ENCODE results near the gene PSMC3.

DNA sequence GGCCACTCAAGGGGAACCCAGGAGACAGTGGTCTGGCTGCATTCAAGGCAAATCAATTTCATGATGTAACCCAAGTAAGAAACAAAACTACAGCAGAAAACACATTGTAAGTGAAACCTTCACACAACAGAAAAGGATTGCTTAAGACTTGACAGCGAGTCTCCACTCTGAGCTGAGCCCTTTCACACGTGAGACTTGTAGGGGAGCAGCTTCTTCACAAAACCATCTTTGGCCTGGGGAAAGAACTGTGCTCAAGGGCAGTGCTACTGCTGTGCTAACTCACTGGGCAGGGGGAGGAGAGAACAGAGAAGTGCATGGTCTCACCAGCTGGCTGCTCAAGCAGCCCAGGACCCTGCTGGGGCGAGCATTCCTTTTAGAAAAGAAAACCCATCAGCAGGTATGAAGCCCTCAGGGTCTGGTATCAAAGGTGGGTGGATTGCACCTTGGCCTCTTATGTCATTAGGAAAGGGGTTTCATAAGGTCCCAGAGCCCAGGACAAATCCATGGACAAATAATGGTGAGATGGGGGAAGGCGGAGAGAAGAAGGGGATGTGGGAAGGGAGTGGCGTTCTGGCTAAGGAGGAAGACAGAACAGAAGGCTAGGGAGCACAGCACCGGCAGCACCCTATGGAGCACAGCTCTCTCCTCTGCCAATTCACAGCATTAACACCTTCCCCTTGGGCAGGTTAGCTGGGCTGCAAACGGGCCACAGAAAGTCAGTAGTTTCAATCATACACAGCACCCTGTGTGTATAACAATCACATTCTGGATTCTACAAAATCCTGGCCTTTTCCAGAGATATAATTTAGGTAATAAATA is 43.3 kb upstream of the PSMC3 start:
- TF ChIP-seq, protein P1, sequence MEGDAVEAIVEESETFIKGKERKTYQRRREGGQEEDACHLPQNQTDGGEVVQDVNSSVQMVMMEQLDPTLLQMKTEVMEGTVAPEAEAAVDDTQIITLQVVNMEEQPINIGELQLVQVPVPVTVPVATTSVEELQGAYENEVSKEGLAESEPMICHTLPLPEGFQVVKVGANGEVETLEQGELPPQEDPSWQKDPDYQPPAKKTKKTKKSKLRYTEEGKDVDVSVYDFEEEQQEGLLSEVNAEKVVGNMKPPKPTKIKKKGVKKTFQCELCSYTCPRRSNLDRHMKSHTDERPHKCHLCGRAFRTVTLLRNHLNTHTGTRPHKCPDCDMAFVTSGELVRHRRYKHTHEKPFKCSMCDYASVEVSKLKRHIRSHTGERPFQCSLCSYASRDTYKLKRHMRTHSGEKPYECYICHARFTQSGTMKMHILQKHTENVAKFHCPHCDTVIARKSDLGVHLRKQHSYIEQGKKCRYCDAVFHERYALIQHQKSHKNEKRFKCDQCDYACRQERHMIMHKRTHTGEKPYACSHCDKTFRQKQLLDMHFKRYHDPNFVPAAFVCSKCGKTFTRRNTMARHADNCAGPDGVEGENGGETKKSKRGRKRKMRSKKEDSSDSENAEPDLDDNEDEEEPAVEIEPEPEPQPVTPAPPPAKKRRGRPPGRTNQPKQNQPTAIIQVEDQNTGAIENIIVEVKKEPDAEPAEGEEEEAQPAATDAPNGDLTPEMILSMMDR (IDR thresholded peaks at IDR 0.05): no peak
- no peak for TF ChIP-seq POLR2A (IDR thresholded peaks at IDR 0.05)

Data from right lobe of liver (tissue), 4 donors.